Osteoblast (primary cell): ENCODE data around the gene CUEDC1. TPM values are rescaled to one million over a fixed set of nuclear protein-coding genes. Genes with fewer than 3 reads are reported as not detected.

Source experiments
- DNase-seq: peaks from one replicate; pipeline ENCODE4 v3.0.0; 2011; ENCODE audit warnings: low spot score, mixed read lengths; ENCODE audit not compliant: insufficient read length; ENCODE audit errors: missing footprints
- H2AFZ ChIP-seq: 2 replicates; pipeline ENCODE4 v1.6.0; 2011; ENCODE audit warnings: mild to moderate bottlenecking, low read length
- H3K27ac ChIP-seq: 2 replicates; pipeline ENCODE4 v1.5.1; 2011; ENCODE audit warnings: mild to moderate bottlenecking, low read depth, low read length, moderate library complexity
- H3K27me3 ChIP-seq: 2 replicates; pipeline ENCODE4 v1.6.0; 2012; ENCODE audit warnings: mild to moderate bottlenecking, control low read depth, inconsistent platforms, low read length, moderate library complexity; ENCODE audit not compliant: insufficient read depth
- H3K36me3 ChIP-seq: 2 replicates; pipeline ENCODE4 v1.5.1; 2011; ENCODE audit warnings: mild to moderate bottlenecking, low read length, control low read depth, moderate library complexity; ENCODE audit not compliant: insufficient read depth
- H3K4me1 ChIP-seq: 2 replicates; pipeline ENCODE4 v1.5.1; 2011; ENCODE audit warnings: mild to moderate bottlenecking, low read length, control low read depth, moderate library complexity; ENCODE audit not compliant: insufficient read depth
- H3K4me2 ChIP-seq: 2 replicates; pipeline ENCODE4 v1.6.0; 2011; ENCODE audit warnings: mild to moderate bottlenecking, low read length; ENCODE audit not compliant: insufficient read depth
- H3K4me3 ChIP-seq: fragments of 200-600 bp; sonication (generic); 3 replicates; pipeline ENCODE4 v1.5.1; 2012; ENCODE audit warnings: mild to moderate bottlenecking, low read length, inconsistent platforms; ENCODE audit not compliant: insufficient read depth
- H3K79me2 ChIP-seq: 2 replicates; pipeline ENCODE4 v1.6.0; 2012; ENCODE audit warnings: mild to moderate bottlenecking, low read length, control low read depth, inconsistent platforms; ENCODE audit not compliant: insufficient read depth
- H3K9me3 ChIP-seq: 2 replicates; pipeline ENCODE4 v1.5.1; 2011; ENCODE audit warnings: low read depth, low read length, control low read depth
- H4K20me1 ChIP-seq: 2 replicates; pipeline ENCODE4 v1.6.0; 2012; ENCODE audit warnings: mild to moderate bottlenecking, low read length, control low read depth; ENCODE audit not compliant: insufficient read depth
- small RNA-seq: library from RNA; depleted of rRNA; stranded (forward); fragments of <200 nt; gene quantifications from one replicate; pipeline ENCODE3, GENCODE V24; 2012
- total RNA-seq: library from RNA; depleted of rRNA; stranded (reverse); fragments of >200 nt; gene quantifications from 2 replicates; pipeline ENCODE4 v1.2.3, GENCODE V29; 2012
- TF ChIP-seq, protein P1 (sequence below): IDR thresholded peaks from 2 replicates; pipeline ENCODE4 v1.5.1; 2011; ENCODE audit warnings: mild to moderate bottlenecking, low read depth, low read length, moderate library complexity; ENCODE audit errors: extremely low read depth

CUEDC1 gene
- total RNA-seq, 1 donor: 21.0 TPM

DNA sequence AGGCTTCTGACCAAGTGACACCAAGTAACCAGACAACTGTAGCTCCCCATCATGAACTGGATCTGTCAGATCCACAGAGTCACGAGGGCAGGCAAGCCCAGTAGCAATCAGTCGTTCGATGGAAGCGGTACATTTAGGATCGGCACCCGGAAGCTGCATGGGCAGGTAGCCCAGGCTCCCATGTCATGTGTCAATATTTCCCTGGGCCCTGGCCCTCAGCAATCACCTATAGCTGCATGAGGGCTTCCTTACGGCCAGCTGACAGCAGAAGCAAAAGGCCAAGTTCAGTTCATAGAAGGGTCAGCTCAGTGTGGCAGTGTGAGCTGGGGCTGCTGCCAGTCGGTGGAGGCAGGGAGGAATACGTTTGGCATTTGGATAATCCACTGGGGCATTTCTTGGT lies 137.1 kb downstream of the CUEDC1 start:
- no peak for DNase-seq
- Histone ChIP-seq H4K20me1 (no peaks in the 10 kb centered on the region), H3K4me1 (no peaks in the 10 kb centered on the region), H3K27ac (no peak overlapping the region), H3K4me2 (no peak overlapping the region), H3K36me3 (no peaks in the 10 kb centered on the region), H3K4me3 (no peak overlapping the region), H3K79me2 (no peaks in the 10 kb centered on the region), H2AFZ (no peak overlapping the region), H3K27me3 (peaks cover 20% of the 10 kb centered on the region), H3K9me3 (no peaks in the 10 kb centered on the region)
- TF ChIP-seq, protein P1, sequence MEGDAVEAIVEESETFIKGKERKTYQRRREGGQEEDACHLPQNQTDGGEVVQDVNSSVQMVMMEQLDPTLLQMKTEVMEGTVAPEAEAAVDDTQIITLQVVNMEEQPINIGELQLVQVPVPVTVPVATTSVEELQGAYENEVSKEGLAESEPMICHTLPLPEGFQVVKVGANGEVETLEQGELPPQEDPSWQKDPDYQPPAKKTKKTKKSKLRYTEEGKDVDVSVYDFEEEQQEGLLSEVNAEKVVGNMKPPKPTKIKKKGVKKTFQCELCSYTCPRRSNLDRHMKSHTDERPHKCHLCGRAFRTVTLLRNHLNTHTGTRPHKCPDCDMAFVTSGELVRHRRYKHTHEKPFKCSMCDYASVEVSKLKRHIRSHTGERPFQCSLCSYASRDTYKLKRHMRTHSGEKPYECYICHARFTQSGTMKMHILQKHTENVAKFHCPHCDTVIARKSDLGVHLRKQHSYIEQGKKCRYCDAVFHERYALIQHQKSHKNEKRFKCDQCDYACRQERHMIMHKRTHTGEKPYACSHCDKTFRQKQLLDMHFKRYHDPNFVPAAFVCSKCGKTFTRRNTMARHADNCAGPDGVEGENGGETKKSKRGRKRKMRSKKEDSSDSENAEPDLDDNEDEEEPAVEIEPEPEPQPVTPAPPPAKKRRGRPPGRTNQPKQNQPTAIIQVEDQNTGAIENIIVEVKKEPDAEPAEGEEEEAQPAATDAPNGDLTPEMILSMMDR: no peak

GRCh38 chr17:57817299-57817698 lies 137.9 kb downstream of the CUEDC1 start:
- Histone ChIP-seq H3K4me3 (no peak overlapping the region), H3K79me2 (no peaks in the 10 kb centered on the region), H3K36me3 (no peaks in the 10 kb centered on the region), H3K27me3 (peaks cover 20% of the 10 kb centered on the region), H3K9me3 (no peaks in the 10 kb centered on the region), H4K20me1 (no peaks in the 10 kb centered on the region), H3K4me2 (no peak overlapping the region), H2AFZ (no peak overlapping the region), H3K27ac (no peak overlapping the region), H3K4me1 (no peaks in the 10 kb centered on the region)
- TF ChIP-seq, protein P1: no peak
- no peak for DNase-seq

GRCh38 chr17:57814421-57814820 lies 140.8 kb downstream of the CUEDC1 start:
- Histone ChIP-seq H2AFZ (no peak overlapping the region), H3K4me1 (peaks cover 12% of the 10 kb centered on the region), H3K27me3 (peaks cover 38% of the 10 kb centered on the region), H3K9me3 (no peaks in the 10 kb centered on the region), H3K36me3 (no peaks in the 10 kb centered on the region), H4K20me1 (no peaks in the 10 kb centered on the region), H3K27ac (no peak overlapping the region), H3K79me2 (no peaks in the 10 kb centered on the region), H3K4me3 (no peak overlapping the region), H3K4me2 (no peak overlapping the region)
- DNase-seq: no peak
- TF ChIP-seq, protein P1: no peak

GRCh38 chr17:57811638-57812280 lies 143.5 kb downstream of the CUEDC1 start:
- Histone ChIP-seq H3K4me3 (no peak overlapping the region), H3K36me3 (no peaks in the 10 kb centered on the region), H2AFZ (no peak overlapping the region), H3K27me3 (peaks cover 35% of the 10 kb centered on the region), H3K9me3 (no peaks in the 10 kb centered on the region), H3K79me2 (no peaks in the 10 kb centered on the region), H3K4me2 (no peak overlapping the region), H4K20me1 (no peaks in the 10 kb centered on the region), H3K4me1 (peaks cover 12% of the 10 kb centered on the region), H3K27ac (no peak overlapping the region)
- TF ChIP-seq, protein P1: no peak
- no peak for DNase-seq

Small RNAs within 50 kb of the gene (small RNA-seq; reads per million reads assigned to genes)
- gene AC015813.4: not detected

Other genes starting within 250 kb of the CUEDC1 start
- gene CCDC182, start 210.1 kb downstream of the CUEDC1 start, total RNA-seq: not detected in 2 replicates
- 17.1 and 19.9 TPM in 2 replicates for gene MRPS23, start 105.4 kb downstream of the CUEDC1 start, total RNA-seq
- 51.9 and 58.6 TPM in 2 replicates for gene VEZF1, start 32.8 kb upstream of the CUEDC1 start, total RNA-seq
- gene SRSF1, start 51.8 kb upstream of the CUEDC1 start, total RNA-seq: 214 and 247 TPM in 2 replicates
- 9.7 and 9.8 TPM in 2 replicates for gene DYNLL2, start 128.0 kb upstream of the CUEDC1 start, total RNA-seq
- gene OR4D1, start 193.0 kb upstream of the CUEDC1 start, total RNA-seq: not detected in 2 replicates
- not detected in 2 replicates for gene OR4D2, start 211.6 kb upstream of the CUEDC1 start, total RNA-seq
- gene EPX, start 237.3 kb upstream of the CUEDC1 start, total RNA-seq: not detected in 2 replicates